LNCaP clone FGC (cell line): ENCODE results near the gene DIS3L2.

Experiments used
- DNase-seq: peaks from one replicate; pipeline ENCODE4 v3.0.0-alpha.2; 2011; ENCODE audit warnings: low read depth
- H3K4me3 ChIP-seq: 2 replicates; pipeline ENCODE4 v1.5.1; 2011; ENCODE audit warnings: mild to moderate bottlenecking, low read depth, low read length, control low read depth
- CTCF ChIP-seq: IDR thresholded peaks from 2 replicates; pipeline ENCODE4 v1.5.1; 2012; ENCODE audit warnings: mild to moderate bottlenecking; ENCODE audit not compliant: control insufficient read depth, insufficient read depth; ENCODE audit errors: extremely low read depth

Gene DIS3L2

GRCh38 chr2:231925303-231926179 is 36.0 kb upstream of the DIS3L2 start:
- peak; percentile 50 for DNase-seq

GRCh38 chr2:231926180-231926741 is 35.3 kb upstream of the DIS3L2 start, which contains the start of gene NPPC:
TSS of gene NPPC (minus strand) at chr2:231926396. CDS start at chr2:231926249, 147 bp downstream.
- DNase-seq = no peak
- peak; percentile 68 for TF ChIP-seq CTCF
- H3K4me3 ChIP-seq = peak within 1 kb of the TSS; percentile 48

More at GRCh38 chr2:231925303-231926179, 36.0 kb upstream of the DIS3L2 start:
- H3K4me3 ChIP-seq = peak overlapping the region; percentile 48
- peak; percentile 90 for TF ChIP-seq CTCF

GRCh38 chr2:231926761-231927565 is 34.5 kb upstream of the DIS3L2 start:
- peak overlapping the region; percentile 48 for H3K4me3 ChIP-seq
- DNase-seq = peak; percentile 15
- peak; percentile 66 for TF ChIP-seq CTCF

- H3K4me3 ChIP-seq = no peak overlapping the region
- TF ChIP-seq CTCF = no peak
- DNase-seq = no peak
These were observed 34.0 kb upstream of the DIS3L2 start for GRCh38 chr2:231927566-231927890.

GRCh38 chr2:231928481-231928880 is 33.0 kb upstream of the DIS3L2 start:
- no peak for DNase-seq
- TF ChIP-seq CTCF = 0 out of 2 replicates have a peak, but pooled peaks have one; percentile 16
- no peak overlapping the region for H3K4me3 ChIP-seq

GRCh38 chr2:231928901-231929725 is 32.4 kb upstream of the DIS3L2 start:
- no peak overlapping the region for H3K4me3 ChIP-seq
- no peak for TF ChIP-seq CTCF
- DNase-seq = no peak
